ENCODE results near the gene CYP1A1.

Gene CYP1A1

DNA sequence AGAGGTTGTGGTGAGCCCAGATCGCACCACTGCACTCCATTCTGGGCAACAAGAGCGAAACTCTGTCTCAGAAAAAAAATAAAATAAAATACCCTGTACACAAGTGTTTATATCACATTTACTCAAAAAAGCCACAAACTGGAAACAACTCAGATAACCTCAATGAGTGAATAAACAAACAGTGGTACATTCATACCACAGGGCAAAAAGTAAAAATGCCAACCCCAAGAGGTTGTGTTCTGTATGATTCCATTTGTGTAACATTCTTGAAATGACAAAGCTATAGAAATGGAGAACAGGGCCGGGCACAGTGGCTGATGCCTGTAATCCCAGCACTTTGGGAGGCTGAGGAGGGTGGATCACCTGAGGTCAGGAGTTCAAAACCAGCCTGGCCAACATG lies 42.4 kb downstream of the CYP1A1 start:
- no peak for DNase-seq

DNA sequence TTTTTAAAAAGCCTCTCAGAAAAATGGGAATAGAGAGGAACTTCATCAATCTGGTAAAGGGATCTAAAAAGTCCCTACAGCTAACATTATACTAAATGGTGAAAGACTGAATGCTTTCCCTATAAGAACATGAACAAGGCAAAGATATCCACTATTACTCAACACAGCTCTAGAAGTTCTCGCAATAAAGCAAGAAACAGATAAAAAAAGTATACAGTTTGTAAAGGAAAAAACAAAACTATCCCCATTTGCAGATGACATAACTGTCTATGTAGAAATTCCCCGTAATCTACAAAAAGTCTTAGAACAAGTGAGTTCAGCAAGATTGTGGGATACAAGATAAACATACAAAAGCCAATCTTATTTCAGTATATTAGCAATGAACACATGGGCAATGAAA lies 44.9 kb downstream of the CYP1A1 start:
- no peak for DNase-seq

DNA sequence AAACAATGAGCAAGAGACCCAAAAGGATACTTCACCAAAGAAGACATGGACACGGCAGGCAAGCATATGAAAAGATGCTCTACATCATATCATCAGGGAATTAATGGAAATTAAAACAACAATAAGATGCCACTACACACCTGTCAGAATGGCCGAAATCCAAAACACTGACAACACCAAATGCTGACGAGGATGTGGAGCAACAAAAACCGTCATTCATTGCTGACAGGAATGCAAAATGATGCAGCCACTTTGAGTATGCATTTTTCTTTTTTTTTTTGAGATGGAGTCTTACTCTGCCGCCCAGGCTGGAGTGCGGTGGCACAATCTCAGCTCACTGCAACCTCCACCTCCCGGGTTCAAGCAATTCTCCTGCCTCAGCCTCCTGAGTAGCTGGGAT lies 48.5 kb downstream of the CYP1A1 start:
- DNase-seq: no peak

DNA sequence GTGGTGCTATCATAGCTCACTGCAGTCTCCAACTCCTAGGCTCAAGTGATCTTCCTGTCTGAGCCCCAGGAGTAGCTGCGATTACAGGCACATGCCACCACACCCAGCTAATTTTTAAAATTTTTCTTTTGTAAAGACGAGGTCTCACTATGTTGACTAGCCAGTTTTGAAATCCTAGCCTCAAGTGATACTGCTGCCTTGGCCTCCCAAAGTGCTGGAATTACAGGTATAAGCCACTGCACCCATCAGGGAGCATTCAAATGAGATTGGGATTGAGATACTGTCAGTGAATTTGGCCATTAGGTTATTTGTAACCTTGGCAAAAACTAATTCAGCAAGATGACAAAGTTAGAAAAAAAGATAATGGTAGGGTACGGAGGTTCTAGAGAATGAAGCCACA lies 51.2 kb downstream of the CYP1A1 start:
- no peak for DNase-seq

DNA sequence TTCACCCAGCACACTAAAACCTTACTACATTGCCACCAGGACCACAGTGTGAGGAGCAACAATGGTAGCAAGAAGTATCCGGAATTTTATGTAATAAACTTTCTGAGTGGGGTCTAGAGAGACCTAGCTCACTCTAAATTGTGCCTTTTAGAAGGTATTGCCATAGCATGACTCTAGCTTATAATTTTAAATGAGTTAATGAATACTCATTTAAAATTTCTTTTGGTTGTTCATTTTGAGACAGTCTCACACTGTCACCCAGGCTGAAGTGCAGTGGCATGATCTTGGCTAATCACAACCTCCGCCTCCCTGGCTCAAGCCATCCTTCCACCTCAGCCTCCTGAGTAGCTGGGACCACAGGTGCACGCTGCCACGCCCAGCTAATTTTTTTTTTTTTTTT lies 55.7 kb downstream of the CYP1A1 start:
- DNase-seq: no peak
